ENCODE results near the gene KLHDC10. TPM values are rescaled to one million over a fixed set of nuclear protein-coding genes. Genes with fewer than 3 reads are reported as not detected.

Gene KLHDC10
- total and polyA plus RNA-seq, 2 donors (not counting 3 experiments of a cell fraction or from before 2014, with no cell fraction given) = 14.9 to 31.3 TPM

DNA sequence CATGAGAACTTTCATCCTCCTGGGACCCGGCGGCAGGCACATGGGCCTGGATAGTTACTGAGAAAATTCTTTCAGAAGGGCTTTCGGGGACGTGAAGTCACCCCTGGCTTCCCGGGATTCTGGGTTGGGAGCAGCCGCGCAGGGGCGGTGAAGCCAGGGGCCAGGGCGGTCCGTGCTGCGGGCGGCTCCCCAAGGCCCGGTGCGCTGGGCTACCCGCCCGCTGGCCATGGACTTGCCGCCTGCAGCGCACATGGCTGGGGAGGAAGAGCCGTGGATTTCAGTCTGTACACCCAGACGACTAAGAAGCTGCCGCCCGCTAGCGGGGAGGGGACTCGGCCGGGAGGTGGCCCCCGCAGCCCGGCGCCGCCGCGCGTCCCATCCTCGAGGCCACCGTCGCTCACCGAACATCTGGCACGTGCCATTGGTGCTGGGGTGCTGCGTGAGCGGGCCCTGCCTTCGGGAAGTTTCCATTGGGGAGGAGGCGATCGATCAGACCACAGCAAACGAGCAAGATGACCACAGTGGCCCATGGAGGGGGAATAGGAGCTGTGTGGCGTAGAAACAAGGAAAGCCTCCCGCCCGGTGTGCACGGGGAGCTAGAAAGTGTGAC, 70.3 kb downstream of the KLHDC10 start:
- H2AFZ ChIP-seq (ENCODE audit: low read depth, low read length) = peak overlapping the region; percentile 92
- H3K9me1 ChIP-seq (replicated peaks; ENCODE audit: control insufficient read depth, extremely low read depth, insufficient read depth, low read length) = no peaks in the 10 kb centered on the region

More for the DNA sequence above, 70.3 kb downstream of the KLHDC10 start:
- intact Hi-C loops (cut with micrococcal nuclease) = loop anchor here (5.0 kb wide), 1 partner anchor 1313 kb away; no protein-coding TSS in a partner anchor
- Histone ChIP-seq H4K20me1 (replicated peaks; ENCODE audit: control insufficient read depth, extremely low read depth, insufficient read depth, low read length) (no peaks in the 10 kb centered on the region), H3K4me3 (replicated peaks in 1 of 3; ENCODE audit: insufficient read depth in 1 of 3, low read depth in 1 of 3, low read length in 3 of 3) (peak overlapping the region in 1 of 3 experiments; percentile 47), H3K4me1 (ENCODE audit: control insufficient read depth, extremely low read depth, insufficient read depth, low read length) (peaks cover 3% of the 10 kb centered on the region), H3K9ac (replicated peaks; ENCODE audit: extremely low read depth, insufficient read depth, low read length) (peak overlapping the region; percentile 74), H3K79me2 (ENCODE audit: control insufficient read depth, insufficient read depth, low read length) (no peaks in the 10 kb centered on the region), H3K9me3 (replicated peaks; ENCODE audit: control insufficient read depth, insufficient read depth, low read length) (no peaks in the 10 kb centered on the region), H3K4me2 (ENCODE audit: insufficient read depth, low read length) (peak overlapping the region; percentile 54), H3K27me3 (ENCODE audit: control insufficient read depth in 2 of 2, insufficient read depth in 2 of 2, low read length in 2 of 2) (no peaks in the 10 kb centered on the region), H3K27ac (ENCODE audit: insufficient read depth, low read depth, low read length) (peak overlapping the region; percentile 5), H3K36me3 (ENCODE audit: control insufficient read depth in 2 of 2, extremely low read depth in 1 of 2, insufficient read depth in 2 of 2, low read length in 2 of 2) (no peaks in the 10 kb centered on the region)
- no peak for DNase-seq (ENCODE audit: low read depth, low spot score)
- no TSS peak for BruUV-seq (replicated peaks)
- TF ChIP-seq, protein P1, sequence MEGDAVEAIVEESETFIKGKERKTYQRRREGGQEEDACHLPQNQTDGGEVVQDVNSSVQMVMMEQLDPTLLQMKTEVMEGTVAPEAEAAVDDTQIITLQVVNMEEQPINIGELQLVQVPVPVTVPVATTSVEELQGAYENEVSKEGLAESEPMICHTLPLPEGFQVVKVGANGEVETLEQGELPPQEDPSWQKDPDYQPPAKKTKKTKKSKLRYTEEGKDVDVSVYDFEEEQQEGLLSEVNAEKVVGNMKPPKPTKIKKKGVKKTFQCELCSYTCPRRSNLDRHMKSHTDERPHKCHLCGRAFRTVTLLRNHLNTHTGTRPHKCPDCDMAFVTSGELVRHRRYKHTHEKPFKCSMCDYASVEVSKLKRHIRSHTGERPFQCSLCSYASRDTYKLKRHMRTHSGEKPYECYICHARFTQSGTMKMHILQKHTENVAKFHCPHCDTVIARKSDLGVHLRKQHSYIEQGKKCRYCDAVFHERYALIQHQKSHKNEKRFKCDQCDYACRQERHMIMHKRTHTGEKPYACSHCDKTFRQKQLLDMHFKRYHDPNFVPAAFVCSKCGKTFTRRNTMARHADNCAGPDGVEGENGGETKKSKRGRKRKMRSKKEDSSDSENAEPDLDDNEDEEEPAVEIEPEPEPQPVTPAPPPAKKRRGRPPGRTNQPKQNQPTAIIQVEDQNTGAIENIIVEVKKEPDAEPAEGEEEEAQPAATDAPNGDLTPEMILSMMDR (IDR thresholded peaks at IDR 0.05; ENCODE audit: extremely low read depth in 1 of 2, insufficient read depth in 1 of 2, low read depth in 1 of 2, low read length in 2 of 2) = no peak
- TF ChIP-seq MYC (IDR thresholded peaks at IDR 0.05; ENCODE audit: low read depth, low read length) (no peak), POLR2A (IDR thresholded peaks at IDR 0.05; ENCODE audit: low read depth, low read length) (no peak), FOS (IDR thresholded peaks at IDR 0.05; ENCODE audit: borderline replicate concordance, insufficient read depth, low read length) (no peak), EZH2 (IDR thresholded peaks at IDR 0.05; ENCODE audit: borderline replicate concordance, low read depth, low read length, severe bottlenecking) (no peak), GATA2 (IDR thresholded peaks at IDR 0.05; ENCODE audit: insufficient read depth, insufficient read length, low read depth, low read length) (no peak), JUN (IDR thresholded peaks at IDR 0.05; ENCODE audit: borderline replicate concordance, insufficient read depth, insufficient read length, low read depth) (no peak), POLR2AphosphoS5 (IDR thresholded peaks at IDR 0.05; ENCODE audit: insufficient read depth, low read depth, low read length) (no peak)
- TF ChIP-seq, protein P2, sequence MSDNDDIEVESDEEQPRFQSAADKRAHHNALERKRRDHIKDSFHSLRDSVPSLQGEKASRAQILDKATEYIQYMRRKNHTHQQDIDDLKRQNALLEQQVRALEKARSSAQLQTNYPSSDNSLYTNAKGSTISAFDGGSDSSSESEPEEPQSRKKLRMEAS (IDR thresholded peaks at IDR 0.05; ENCODE audit: insufficient read depth, insufficient read length) = no peak
- dilution Hi-C loops (cut with MboI; ENCODE audit: extremely low pct_ligation_motif_present, low sequenced_read_pairs) = no loop called here
- ChIA-PET POLR2A (no interaction called here), CTCF (interaction anchor here (1.1 kb wide), 1 partner anchor 57 kb away, joined by 3 read pairs; no protein-coding TSS in a partner anchor)
- no peak for FAIRE-seq

Measured in endothelial cell of umbilical vein (primary cell).